CD4-positive, alpha-beta T cell treated with Interleukin-6 for 4 hours (primary cell): ENCODE measurements around the gene RS1.

Source experiments
- DNase-seq: peaks from one replicate; pipeline ENCODE4 v3.0.0-alpha.2; 2020; ENCODE audit warnings: mixed read lengths

RS1 gene

DNA sequence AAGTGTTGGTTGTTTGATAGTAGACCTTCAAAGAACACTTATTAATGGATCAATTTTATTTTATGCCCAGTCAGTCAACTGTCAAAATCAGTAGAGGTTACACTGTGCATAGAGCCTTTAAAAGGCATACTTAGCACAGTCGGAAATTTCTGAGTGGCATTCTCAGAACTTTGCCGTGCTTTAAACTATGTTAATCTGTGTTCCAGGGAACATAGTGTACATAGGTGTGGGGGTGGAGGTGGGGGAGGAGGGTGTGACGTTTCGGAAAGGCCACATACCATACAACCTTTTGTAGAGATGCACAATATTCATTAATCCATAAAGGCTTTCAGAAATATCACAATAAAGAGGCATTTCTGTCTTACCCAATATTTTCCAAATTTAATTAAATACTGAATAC is 75.8 kb downstream of the RS1 start:
- DNase-seq = no peak

DNA sequence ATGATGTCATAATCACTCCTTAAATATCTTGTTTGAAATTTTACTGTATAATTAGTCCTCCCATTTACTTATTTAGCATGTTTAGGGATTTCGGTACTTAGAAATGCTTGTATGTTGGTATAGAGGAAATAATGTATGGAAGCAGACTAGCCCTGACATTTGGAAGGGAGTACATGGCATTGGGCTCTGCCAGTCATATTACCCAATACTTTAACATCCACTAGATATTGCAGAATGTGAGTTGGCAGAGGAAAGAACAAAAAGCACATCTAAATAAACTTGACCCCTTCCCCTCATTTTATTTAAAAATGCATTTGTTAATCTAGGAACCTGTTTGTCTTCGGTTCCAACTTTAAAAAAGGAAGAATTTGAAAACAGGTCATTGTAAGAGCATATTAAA is 77.8 kb downstream of the RS1 start:
- DNase-seq = no peak

DNA sequence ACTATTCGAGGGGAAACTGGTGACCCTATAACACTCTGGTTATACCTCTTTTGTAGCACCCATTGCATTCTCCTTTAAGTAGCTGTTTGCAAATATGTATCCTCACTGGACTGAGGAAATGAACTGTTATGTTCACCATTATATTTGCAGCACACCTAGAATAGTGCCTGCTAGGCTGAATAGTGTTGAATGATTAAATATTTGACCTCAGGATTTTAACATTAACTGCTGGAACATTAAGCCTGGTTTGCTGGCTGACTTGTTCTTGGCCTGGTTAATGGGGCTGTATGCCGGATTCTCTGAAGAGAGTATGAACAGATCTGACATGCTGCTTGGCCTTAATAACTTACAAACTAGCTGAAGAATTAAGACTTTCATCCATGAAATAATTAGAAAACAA is 80.1 kb downstream of the RS1 start:
- no peak for DNase-seq
